NCI-H524 (cell line): Measurements from ENCODE around the gene ARFIP2.

ENCODE experiments used
- DNase-seq, 2 experiments: peaks; one replicate each; lab custom pipeline; 2025; lab: John Stamatoyannopoulos, UW

Gene ARFIP2

GRCh38 chr11:6481924-6482275 is 769 bp upstream of the ARFIP2 start:
- no peak for DNase-seq

- no peak for DNase-seq
Measured at GRCh38 chr11:6480299-6480914, 724 bp downstream of the ARFIP2 start.

DNA sequence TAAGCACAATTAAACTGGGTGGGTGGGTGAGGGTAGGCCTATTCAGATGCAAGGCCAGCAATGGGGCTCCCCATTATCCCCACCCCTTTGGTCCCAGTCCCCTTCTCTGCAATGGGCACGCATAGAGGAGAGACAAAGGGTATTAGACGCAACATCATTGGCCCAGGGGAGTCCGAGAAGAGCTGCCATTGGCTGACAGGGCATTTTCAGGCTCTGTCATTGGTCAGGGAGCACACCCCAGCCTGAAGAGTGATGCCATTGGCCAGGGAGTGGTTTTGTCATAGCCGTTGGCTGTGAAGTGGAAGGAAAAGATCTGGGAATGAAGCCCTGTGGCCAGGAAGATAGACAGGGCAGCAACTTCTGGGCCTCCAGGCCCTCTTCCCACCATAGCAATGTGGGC is 4.6 kb downstream of the ARFIP2 start:
- DNase-seq: no peak

DNA sequence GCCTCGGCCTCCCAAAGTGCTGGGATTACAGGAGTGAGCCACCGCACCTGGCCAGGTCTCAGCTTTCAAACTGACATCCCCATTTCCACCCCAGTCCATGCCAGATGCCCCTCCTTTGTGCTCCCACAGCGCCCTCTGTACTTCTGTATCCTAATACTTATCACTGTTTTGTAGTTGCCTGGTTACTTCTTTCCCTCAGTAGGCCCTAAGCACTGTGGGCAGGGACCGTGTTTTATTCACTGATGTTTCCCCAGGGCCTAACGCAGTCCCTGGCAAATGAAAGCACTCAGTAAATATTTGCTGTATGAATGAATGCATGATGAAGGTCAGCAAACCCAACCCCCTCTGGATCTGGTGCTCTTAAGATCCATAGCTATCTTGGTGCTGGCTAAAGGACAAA is 5.2 kb downstream of the ARFIP2 start:
- DNase-seq: peak in 1 of 2 experiments; percentile 9

DNA sequence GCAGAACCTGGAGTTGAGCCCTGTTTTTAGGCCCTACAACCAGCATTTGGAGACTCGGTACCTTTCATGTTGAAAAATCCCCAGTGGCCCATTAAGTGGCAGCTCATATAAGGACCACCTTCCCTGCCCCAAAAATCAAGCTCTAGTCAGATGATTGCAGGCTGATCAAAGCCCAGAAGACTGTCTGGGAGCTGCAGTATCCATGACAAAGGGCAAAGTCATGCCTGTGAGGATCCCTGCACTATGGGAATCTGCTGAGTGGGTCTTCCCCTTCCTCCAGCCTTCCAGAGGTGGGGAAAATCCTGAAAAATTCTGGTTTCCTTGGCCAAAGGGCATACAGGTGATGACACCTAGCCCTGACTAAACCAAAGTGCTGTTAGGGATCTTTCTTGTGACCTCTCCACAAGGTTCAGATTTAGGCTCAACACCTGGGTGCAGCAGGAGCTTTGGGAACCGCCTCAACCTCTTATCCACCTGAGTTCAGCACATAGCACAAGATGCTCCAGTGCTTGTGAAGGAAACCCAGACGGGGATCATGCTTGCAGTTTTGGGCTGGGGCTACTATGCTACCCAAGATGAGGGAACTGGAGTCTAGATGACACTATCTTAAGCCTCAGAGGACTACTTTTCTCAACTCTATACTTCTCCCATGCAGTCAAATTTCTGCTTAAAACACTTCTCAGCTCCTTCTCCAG is 6.2 kb downstream of the ARFIP2 start:
- peak in 1 of 2 experiments; percentile 14 for DNase-seq

GRCh38 chr11:6474413-6474792 is 6.7 kb downstream of the ARFIP2 start:
- no peak for DNase-seq

DNA sequence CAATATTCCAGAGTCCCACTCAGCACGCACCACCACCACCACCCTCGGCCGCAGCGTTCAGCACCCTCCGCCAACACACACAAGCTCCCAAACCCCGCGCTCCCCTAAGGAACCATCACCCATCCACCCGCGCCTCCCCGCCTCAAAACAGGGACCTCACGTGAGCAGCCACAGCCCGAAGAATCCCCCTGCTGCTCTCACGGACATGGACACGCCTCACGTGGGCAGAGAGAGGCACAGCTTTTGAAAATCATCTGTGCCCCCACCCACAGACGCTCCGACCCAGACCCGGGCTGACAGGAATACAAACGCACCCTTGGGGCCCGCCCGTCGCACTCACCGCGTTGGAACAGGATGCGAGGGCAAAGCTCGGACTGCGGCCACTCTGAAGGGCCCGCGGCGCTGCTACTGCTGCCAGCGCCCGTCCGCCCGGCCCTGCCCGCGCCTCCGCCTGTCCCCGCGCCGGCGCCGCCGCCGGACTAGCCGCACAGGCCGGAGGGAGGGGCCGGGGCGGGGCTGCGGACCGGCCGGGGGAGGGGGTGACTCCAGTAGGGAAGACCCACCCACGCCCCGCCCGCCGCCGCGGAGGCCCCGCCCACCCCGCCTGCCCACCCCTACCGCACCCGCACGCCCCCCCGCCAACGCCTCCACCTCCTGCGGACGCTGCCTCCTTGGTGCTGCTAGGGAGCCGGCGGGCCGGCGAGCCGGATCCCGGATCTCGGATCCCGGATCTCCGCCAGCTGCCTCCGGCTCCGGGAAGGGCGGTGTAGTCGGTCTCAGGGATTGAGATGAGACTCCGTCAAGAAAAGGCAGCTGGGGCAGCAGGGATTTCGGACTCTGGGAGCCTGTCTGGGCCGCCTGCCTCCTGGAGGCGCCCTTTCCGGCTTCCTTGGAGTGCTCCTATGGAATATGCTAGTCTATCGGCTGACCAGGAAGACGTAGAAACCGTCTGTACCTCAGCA is 7.4 kb downstream of the ARFIP2 start, which contains the start of gene TRIM3:
TSS of gene TRIM3 (minus strand) at position 491 of the 962 bp plus-strand sequence. CDS start 8,246 bp downstream, outside the sequence.
- DNase-seq: peak; percentile 80 to 88

- DNase-seq: peak in 1 of 2 experiments; percentile 31
Measured at GRCh38 chr11:6472934-6473333, 8.2 kb downstream of the ARFIP2 start.

- no peak for DNase-seq
Measured at GRCh38 chr11:6469599-6469998, 11.5 kb downstream of the ARFIP2 start.

- DNase-seq: peak in 1 of 2 experiments; percentile 8
Measured at GRCh38 chr11:6468712-6469495, 12.2 kb downstream of the ARFIP2 start.

DNA sequence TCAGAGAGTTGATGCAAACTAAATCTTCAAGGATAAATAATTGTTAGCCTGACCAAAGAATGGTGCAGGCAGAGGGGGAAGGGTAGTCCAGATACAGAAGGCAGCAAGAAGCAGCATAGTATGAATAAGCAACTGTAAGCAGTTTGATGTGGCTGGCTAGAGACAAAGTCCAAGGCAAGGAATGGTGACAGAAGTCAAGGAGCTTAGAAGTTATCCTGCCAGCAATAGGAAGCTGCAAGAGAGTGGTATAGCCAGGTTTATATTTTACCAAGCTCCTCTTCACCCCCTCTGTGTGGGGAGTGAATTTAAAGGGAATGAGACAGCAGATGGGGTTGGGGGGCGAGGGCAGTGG is 22.1 kb downstream of the ARFIP2 start:
- DNase-seq: no peak

GRCh38 chr11:6458352-6459098 is 22.6 kb downstream of the ARFIP2 start:
- no peak for DNase-seq

DNA sequence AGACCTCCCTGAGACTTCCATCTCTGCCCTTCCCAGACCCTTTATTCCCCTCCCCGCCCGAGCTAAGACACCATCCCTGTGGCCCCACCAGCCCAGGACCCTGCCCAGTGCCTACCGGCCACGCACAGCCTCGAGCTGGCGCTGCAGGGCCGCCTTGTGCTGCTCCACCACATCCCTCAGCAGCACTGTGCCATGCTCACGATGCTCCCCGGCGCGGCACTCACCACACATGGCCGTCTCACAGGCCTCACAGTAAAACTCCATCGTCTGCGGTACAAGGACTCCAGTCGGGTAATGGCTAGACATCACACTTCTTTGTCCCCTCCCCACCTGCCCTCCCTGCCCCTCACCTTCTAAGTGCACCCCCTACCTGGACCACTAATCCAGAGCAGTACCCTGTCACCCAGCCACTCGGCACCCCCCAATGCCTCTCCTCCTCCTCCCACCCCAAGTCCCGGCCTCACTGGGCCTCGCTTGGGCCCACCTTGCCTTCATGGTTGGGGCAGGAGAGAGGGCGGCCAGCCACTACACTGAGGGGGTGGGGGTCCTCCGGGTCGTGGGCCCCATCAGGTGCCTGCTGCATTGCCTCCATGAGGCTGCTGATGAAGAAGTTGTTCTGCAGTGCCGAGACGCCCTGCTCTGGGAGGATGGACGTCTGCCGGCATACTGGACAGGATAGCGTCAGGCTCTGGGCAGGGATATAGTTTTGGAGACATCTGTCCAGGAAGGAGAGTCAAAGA is 23.4 kb downstream of the ARFIP2 start:
- DNase-seq: no peak

- no peak for DNase-seq
Measured at GRCh38 chr11:6456361-6457073, 24.6 kb downstream of the ARFIP2 start.

DNA sequence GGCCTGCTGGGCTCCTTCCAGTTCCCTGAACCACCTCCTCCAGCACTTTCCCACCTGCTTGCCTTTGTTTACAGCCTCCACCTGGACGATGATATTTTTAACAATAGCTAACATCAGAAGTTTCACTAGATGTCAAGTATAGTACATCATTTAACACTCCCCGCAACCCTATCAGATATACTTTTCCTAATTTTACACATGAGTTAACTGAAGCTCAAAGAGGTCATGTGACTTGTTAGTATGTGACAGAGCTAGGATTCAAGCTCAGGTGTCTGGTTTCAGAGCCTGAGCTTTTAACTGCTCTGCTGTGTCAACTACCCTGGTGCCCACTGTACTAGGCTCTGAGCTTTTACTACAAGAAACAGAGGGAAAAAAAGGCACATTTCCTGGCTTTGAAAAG is 26.1 kb downstream of the ARFIP2 start:
- DNase-seq: no peak

GRCh38 chr11:6453152-6453551 is 28.0 kb downstream of the ARFIP2 start:
- no peak for DNase-seq

GRCh38 chr11:6452219-6452618 is 28.9 kb downstream of the ARFIP2 start:
- DNase-seq: no peak

- no peak for DNase-seq
Measured at GRCh38 chr11:6448574-6448973, 32.6 kb downstream of the ARFIP2 start.

- peak; percentile 1 to 25 for DNase-seq
Measured at GRCh38 chr11:6443269-6444003, 37.7 kb downstream of the ARFIP2 start.
